Erythroblast (primary cell): ENCODE results near the gene DCP1A.
"Not testable (repeated sequence)": the region's sequence is repeated elsewhere in the genome, so short reads cannot be mapped to it uniquely, and the experiment has no call there.

ENCODE experiments used
- DNase-seq, 2 experiments: peaks; one replicate each; lab custom pipeline; 2025; lab: John Stamatoyannopoulos, UW
- GATA1 ChIP-seq: IDR thresholded peaks from 2 replicates; pipeline ENCODE4 v1.6.1; 2011; ENCODE audit warnings: low read depth, mild to moderate bottlenecking, control low read depth, low read length, moderate library complexity
- POLR2A ChIP-seq: IDR thresholded peaks from 2 replicates; pipeline ENCODE4 v1.6.1; 2011; ENCODE audit warnings: mild to moderate bottlenecking, low read length

Gene DCP1A

GRCh38 chr3:53300826-53301225 is 46.5 kb downstream of the DCP1A start:
- no peak for TF ChIP-seq GATA1
- no peak for TF ChIP-seq POLR2A
- DNase-seq = no peak

DNA sequence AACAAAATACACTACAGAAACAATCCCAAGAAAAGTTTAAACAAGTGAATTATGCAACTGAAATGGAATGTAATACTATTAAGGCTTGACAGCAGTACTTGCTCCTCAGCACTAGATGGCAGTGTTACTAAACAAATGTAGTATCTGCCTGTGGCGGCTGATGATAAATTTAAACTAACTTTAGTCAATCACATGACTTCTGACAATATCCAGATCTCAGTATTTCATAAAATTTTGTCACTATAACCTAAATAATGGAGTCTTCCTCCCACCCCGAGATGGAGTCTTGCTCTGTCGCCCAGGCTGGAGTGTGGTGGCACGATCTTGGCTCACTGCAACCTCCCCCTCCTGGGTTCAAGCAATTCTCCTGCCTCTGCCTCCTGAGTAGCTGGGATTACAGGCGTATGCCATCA is 47.7 kb downstream of the DCP1A start:
- peak; percentile 56 to 73 for DNase-seq

DNA sequence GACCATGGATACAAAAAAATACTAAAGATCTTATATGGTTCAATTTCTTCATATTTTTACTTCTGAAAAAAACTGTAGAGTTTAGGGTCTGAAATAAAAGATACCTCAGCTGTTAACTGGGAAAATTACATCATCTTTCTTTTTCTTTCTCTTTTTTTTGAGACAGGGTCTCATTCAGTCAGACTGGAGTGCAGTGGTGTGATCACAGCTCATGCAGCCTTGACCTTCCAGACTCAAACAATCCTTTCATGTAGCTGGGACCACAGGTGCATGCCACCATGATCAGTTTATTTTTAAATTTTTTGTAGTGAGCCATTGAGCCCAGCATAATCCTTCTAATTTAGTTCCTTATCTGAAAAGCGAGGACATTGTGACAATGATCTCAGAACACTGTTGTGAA is 51.9 kb downstream of the DCP1A start:
- TF ChIP-seq GATA1 = no peak
- TF ChIP-seq POLR2A = no peak
- no peak for DNase-seq

DNA sequence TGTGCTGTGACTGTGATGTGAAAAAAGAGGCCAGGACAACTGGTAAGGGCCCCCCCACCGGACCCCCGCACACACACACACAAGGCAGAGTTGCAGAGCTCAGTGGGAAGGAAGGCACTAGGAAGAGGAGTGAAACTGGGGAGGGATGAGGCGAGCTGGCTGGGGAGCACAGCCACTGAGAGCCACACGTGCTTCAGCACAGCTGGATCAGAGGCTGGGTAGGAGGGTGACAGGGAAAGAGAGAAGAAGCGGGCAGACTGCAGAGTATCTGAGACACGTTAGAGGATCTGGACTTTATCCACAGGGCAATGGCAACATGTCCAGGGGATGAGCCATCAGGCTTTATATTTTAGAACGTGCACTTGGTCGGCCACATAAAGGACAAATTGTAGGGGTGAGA is 53.5 kb downstream of the DCP1A start:
- DNase-seq = no peak
- TF ChIP-seq POLR2A (no peak), GATA1 (no peak)

DNA sequence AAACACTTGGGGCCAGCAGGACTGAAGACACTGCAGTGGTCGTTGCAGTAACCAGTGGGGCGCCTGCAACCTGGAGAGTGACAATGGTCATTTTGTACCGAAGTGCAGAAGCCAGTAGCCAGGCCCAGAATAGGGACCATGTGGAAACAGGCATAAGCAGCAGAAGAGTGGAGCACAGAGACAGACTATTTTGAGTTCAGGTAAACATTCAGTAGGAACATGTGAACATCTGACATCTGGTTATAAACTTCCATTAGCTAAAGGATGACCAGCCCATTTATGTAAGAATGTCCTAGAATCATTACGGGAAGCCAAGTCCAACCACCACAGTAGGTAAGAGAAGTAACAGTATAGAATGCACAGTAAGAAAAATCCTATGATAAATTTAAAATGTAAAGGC is 59.1 kb downstream of the DCP1A start:
- no peak for TF ChIP-seq POLR2A
- TF ChIP-seq GATA1 = no peak

GRCh38 chr3:53287131-53287629 is 60.2 kb downstream of the DCP1A start:
- no peak for TF ChIP-seq GATA1
- TF ChIP-seq POLR2A = no peak
- no peak for DNase-seq

More for the DNA sequence above, 59.1 kb downstream of the DCP1A start:
- no peak for DNase-seq

GRCh38 chr3:53286727-53287126 is 60.6 kb downstream of the DCP1A start:
- DNase-seq = no peak
- TF ChIP-seq POLR2A (no peak), GATA1 (no peak)

DNA sequence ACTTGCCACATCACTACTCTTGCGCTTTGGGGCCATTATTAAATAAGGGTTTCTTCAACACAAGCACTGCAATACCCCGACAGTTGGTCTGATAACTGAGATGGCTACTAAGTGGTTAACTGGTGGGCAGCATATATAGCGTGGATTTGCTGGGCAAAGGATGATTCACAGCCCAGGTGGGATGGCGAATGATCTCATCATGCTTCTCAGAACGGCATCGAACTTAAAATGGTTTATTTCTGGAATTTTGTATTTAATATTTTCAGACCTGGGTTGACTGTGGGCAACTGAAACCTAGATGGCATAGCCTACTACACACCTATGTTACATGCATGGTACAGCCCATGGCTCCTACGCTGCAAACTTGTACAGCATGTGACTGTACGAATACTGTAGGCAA is 64.8 kb downstream of the DCP1A start:
- DNase-seq = no peak
- no peak for TF ChIP-seq POLR2A
- no peak for TF ChIP-seq GATA1

- no peak for TF ChIP-seq GATA1
- TF ChIP-seq POLR2A = no peak
- DNase-seq = no peak
Measured at GRCh38 chr3:53278667-53279066, 68.7 kb downstream of the DCP1A start.

DNA sequence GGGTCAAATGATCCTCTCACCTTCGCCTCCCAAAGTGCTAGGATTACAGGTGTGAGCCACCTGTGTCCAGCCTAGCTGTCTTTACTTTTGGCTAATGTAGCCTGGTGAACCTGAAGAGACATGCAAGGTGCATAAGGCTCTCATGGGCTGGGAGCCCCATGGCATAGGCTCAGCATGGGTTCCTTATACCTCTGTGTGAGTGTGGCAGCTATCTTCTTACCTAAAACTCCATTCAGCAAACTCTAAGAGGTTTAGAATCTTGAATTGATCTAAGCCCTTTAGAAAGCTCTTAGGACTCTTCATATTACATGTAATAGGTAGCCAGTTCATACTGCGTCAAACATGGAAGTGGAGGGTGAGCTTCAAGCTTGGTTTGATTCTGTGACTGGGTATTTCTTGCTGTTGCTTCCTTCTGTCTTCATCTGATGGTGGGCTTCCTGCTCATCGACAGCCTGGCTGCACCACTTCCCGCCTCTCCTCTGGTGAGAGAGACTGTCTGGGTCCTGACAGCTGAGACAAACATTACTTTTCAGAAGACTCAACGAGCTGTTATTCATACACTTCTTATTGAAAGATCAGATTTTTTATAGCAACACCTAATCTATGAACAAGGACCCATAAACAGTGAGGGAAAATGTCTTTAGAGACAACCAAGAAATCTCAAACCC is 72.3 kb downstream of the DCP1A start:
- TF ChIP-seq GATA1 (no peak), POLR2A (no peak)
- no peak for DNase-seq

- DNase-seq = no peak
Measured at GRCh38 chr3:53273146-53273670, 74.1 kb downstream of the DCP1A start.

GRCh38 chr3:53269888-53270880 is 77.2 kb downstream of the DCP1A start:
- TF ChIP-seq GATA1 (no peak), POLR2A (peak; percentile 84)
- peak; percentile 97 to 98 for DNase-seq

More at GRCh38 chr3:53273146-53273670, 74.1 kb downstream of the DCP1A start:
- TF ChIP-seq POLR2A (no peak), GATA1 (no peak)

DNA sequence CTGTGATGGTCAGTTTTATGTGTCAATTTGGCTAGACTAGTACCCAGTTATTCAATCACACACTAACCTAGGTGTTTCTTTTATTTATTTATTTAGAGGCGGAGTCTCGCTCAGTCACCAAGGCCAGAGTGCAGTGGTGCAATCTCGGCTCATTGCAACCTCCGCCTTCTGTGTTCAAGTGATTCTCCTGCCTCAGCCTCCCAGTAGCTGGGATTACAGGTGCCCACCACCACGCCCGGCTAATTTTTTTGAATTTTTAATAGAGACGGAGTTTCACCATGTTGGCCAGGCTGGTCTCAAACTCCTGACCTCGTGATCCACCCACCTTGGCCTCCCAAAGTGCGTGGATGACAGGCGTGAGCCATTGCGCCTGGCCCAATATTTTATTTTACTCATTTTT is 78.2 kb downstream of the DCP1A start:
- not testable (repeated sequence) for DNase-seq

- no peak for DNase-seq
- no peak for TF ChIP-seq POLR2A
Measured at GRCh38 chr3:53267766-53268165, 79.6 kb downstream of the DCP1A start.

DNA sequence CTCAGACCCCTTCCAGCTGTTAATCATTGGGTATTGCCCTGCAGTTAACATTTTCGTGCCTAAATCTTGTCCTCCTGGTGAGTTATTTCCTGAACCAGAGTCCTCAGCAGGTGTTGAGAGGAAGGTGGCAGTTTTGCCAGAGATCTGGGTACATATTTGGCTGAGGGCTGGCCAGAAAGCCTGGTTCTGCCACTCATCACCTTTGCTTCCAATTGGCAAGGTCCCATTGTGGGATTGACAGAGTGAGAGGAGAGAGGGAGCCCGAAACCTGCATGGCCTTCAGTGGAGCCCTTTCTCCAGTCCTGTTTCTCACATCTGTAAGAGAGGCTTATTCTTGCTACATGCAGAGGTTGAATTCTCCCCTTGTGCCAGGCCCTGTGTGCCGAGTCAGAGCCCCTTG is 82.6 kb downstream of the DCP1A start:
- no peak for TF ChIP-seq GATA1
- TF ChIP-seq POLR2A = no peak
- no peak for DNase-seq

GRCh38 chr3:53263907-53264306 is 83.4 kb downstream of the DCP1A start:
- no peak for DNase-seq
- no peak for TF ChIP-seq GATA1
- no peak for TF ChIP-seq POLR2A
